GM06990 (cell line): ENCODE data around the gene NFE2L3.

Experiments used
- DNase-seq: peaks from one replicate; pipeline ENCODE4 v3.0.0-alpha.2; 2011; ENCODE audit not compliant: insufficient read length; ENCODE audit errors: extremely low read depth
- H3K27me3 ChIP-seq: replicated peaks from 2 replicates; pipeline ENCODE4 v1.6.0; 2011; ENCODE audit warnings: low read length; ENCODE audit not compliant: control insufficient read depth, insufficient read depth
- H3K36me3 ChIP-seq: 2 replicates; pipeline ENCODE4 v1.5.1; 2011; ENCODE audit warnings: low read length; ENCODE audit not compliant: control insufficient read depth, insufficient read depth
- H3K4me3 ChIP-seq: replicated peaks from 2 replicates; pipeline ENCODE4 v1.5.1; 2011; ENCODE audit warnings: low read depth, mild to moderate bottlenecking, control low read depth, low read length
- TF ChIP-seq, protein P1 (sequence below): IDR thresholded peaks from 2 replicates; pipeline ENCODE4 v1.5.1; 2011; ENCODE audit warnings: low read length, control low read depth, mild to moderate bottlenecking, inconsistent platforms; ENCODE audit not compliant: insufficient read depth, poor library complexity, severe bottlenecking

Gene NFE2L3

DNA sequence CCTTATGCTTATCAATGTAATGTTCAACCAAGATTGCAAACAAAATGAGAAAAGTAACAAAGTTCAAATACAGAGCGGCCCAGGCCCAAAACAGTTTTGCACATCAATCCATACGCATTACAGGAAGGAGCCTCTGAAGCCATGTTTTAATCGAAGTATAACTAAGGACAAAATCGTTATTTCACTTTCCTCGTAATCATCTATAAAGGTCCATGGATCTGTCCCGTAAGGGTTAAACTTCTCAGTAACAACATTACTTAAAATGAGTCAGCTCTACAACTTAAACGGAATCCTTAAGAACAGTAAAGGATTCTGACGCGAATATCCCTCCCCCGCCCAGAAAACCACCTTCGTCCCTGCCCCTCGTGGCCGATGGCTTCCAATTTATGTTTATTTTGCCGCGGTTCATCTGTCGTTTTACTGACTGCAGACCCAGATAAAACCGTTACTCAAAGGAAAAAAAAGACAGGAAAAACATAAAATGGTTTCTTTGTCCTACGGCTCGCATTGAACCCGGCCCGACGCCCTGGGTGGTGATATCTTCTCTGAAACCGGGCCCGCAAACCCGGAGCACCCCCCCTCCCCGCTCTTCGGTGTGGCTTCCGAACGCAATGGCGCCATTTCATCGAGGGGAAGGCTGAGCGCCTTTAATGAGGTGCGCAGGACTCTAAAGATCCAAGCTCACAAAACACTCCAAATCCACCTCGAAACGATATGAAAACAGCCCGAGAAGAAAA is 47.5 kb downstream of the NFE2L3 start:
- H3K36me3 ChIP-seq = peaks cover 6% of the 10 kb centered on the region
- H3K27me3 ChIP-seq = no peaks in the 10 kb centered on the region
- DNase-seq = peak; percentile 62
- H3K4me3 ChIP-seq = peak overlapping the region; percentile 94
- TF ChIP-seq, protein P1, sequence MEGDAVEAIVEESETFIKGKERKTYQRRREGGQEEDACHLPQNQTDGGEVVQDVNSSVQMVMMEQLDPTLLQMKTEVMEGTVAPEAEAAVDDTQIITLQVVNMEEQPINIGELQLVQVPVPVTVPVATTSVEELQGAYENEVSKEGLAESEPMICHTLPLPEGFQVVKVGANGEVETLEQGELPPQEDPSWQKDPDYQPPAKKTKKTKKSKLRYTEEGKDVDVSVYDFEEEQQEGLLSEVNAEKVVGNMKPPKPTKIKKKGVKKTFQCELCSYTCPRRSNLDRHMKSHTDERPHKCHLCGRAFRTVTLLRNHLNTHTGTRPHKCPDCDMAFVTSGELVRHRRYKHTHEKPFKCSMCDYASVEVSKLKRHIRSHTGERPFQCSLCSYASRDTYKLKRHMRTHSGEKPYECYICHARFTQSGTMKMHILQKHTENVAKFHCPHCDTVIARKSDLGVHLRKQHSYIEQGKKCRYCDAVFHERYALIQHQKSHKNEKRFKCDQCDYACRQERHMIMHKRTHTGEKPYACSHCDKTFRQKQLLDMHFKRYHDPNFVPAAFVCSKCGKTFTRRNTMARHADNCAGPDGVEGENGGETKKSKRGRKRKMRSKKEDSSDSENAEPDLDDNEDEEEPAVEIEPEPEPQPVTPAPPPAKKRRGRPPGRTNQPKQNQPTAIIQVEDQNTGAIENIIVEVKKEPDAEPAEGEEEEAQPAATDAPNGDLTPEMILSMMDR = no peak

DNA sequence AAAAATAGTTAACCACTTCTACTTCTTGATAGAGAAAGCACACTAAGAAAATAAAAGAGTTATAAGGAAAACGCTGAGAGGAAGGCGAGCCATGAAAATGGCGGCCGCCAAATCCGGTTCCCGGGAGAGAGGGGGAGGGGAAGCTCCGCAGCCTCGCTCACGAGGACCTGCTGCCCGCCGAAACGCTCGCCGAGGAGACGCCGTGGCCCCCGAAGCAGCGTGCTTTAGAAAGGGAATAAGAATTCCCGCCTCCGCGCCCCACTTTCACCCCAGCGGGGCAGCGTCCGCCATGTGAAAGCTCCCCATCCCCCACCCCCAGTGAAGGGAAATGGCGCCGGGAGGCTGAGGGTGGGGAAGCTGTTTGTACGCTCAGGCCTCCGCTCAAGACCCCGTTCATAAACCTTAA is 48.0 kb downstream of the NFE2L3 start:
- no peak for DNase-seq
- Histone ChIP-seq H3K27me3 (no peaks in the 10 kb centered on the region), H3K4me3 (peak overlapping the region; percentile 94), H3K36me3 (peaks cover 4% of the 10 kb centered on the region)
- TF ChIP-seq, protein P1 = no peak

DNA sequence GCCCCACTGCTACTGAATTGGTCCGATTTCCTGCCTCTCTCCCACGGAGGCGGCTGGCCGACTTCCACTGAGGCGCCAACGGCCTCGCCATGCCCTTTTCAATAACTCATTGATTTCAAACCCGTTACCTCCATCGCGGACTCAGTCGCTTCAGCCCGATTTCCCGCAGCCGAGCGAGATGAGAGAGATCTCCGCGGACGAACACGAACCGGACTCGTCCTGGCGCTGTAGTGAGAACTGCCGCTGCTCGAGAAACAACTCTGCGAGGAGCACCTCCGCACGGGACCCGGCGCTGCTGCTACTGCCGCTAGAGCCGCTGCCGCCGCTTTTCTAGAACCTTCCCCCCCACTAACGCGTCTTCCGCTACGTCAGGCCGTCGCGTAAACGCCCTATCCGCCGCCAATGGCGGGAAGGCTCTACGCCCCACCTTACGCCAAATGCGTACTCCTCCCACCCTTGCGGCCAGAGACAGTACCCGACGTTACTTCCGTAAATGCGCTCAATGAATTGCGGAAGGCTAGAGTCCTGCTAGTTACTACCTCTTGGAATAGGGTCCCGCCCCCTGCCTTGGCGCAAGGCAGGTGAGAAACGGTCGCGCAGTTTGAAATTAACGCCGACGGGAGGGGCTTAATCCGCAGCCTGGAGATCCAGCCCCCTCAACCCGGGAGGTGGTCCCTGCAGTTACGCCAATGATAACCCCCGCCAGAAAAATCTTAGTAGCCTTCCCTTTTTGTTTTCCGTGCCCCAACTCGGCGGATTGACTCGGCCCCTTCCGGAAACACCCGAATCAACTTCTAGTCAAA is 48.6 kb downstream of the NFE2L3 start, which contains the start of gene HNRNPA2B1:
Gene HNRNPA2B1 (minus strand): TSS at position 303 of the 803 bp plus-strand sequence. CDS start 169 bp downstream, at position 134.
- TF ChIP-seq, protein P1 = no peak
- peak; percentile 95 for DNase-seq
- Histone ChIP-seq H3K36me3 (peaks cover 2% of the 10 kb centered on the region), H3K4me3 (peak within 1 kb of the TSS; percentile 95), H3K27me3 (no peaks in the 10 kb centered on the region)

DNA sequence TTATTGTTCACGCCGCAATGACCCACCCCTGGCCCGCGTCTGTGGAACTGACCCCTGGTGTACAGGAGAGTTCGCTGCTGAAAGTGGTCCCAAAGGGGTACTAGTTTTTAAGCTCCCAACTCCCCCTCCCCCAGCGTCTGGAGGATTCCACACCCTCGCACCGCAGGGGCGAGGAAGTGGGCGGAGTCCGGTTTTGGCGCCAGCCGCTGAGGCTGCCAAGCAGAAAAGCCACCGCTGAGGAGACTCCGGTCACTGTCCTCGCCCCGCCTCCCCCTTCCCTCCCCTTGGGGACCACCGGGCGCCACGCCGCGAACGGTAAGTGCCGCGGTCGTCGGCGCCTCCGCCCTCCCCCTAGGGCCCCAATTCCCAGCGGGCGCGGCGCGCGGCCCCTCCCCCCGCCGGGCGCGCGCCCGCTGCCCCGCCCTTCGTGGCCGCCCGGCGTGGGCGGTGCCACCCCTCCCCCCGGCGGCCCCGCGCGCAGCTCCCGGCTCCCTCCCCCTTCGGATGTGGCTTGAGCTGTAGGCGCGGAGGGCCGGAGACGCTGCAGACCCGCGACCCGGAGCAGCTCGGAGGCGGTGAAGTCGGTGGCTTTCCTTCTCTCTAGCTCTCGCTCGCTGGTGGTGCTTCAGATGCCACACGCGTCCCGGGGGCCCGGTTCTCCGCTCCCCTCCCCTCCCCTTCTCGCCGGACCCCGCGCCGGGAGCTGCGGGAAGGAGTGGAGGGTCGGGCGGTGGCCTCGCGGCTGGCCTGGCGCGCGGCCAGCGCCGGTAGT is 49.4 kb downstream of the NFE2L3 start, which contains the start of gene CBX3:
Gene CBX3 (plus strand): TSS at position 499 of the 772 bp plus-strand sequence. CDS start 1,254 bp downstream, outside the sequence.
- peak; percentile 96 for DNase-seq

More for the DNA sequence above, 49.4 kb downstream of the NFE2L3 start, which contains the start of gene CBX3:
- peak within 1 kb of the TSS; percentile 95 for H3K4me3 ChIP-seq
- no peaks in the 10 kb centered on the region for H3K27me3 ChIP-seq
- peaks cover 2% of the 10 kb centered on the region for H3K36me3 ChIP-seq
- TF ChIP-seq, protein P1 = no peak
